ENCODE measurements around the gene VPS41.

Gene VPS41

GRCh38 chr7:38838725-38839385 lies 70.1 kb downstream of the VPS41 start:
- H3K27ac ChIP-seq: no peak overlapping the region
- no peak for TF ChIP-seq ZFX (IDR thresholded peaks at IDR 0.05)
- no peak for TF ChIP-seq CTCF (conservative IDR thresholded peaks at IDR 0.05)

GRCh38 chr7:38834357-38834756 lies 74.6 kb downstream of the VPS41 start:
- H3K27ac ChIP-seq: no peak overlapping the region
- TF ChIP-seq ZFX (IDR thresholded peaks at IDR 0.05) (no peak), CTCF (conservative IDR thresholded peaks at IDR 0.05) (no peak)

GRCh38 chr7:38833329-38833728 lies 75.7 kb downstream of the VPS41 start:
- no peak overlapping the region for H3K27ac ChIP-seq
- TF ChIP-seq CTCF (conservative IDR thresholded peaks at IDR 0.05) (no peak), ZFX (IDR thresholded peaks at IDR 0.05) (no peak)

- TF ChIP-seq ZFX (IDR thresholded peaks at IDR 0.05): no peak
- TF ChIP-seq CTCF (conservative IDR thresholded peaks at IDR 0.05): no peak
- no peak overlapping the region for H3K27ac ChIP-seq
These were observed 77.6 kb downstream of the VPS41 start for GRCh38 chr7:38831259-38831996.

GRCh38 chr7:38830826-38831225 lies 78.2 kb downstream of the VPS41 start:
- TF ChIP-seq CTCF (conservative IDR thresholded peaks at IDR 0.05): no peak
- TF ChIP-seq ZFX (IDR thresholded peaks at IDR 0.05): no peak
- no peak overlapping the region for H3K27ac ChIP-seq

- TF ChIP-seq ZFX (IDR thresholded peaks at IDR 0.05) (no peak), CTCF (conservative IDR thresholded peaks at IDR 0.05) (no peak)
- no peak overlapping the region for H3K27ac ChIP-seq
These were observed 79.4 kb downstream of the VPS41 start for GRCh38 chr7:38829488-38830165.

GRCh38 chr7:38828026-38828425 lies 81.0 kb downstream of the VPS41 start:
- H3K27ac ChIP-seq: no peak overlapping the region
- TF ChIP-seq CTCF (conservative IDR thresholded peaks at IDR 0.05): no peak
- TF ChIP-seq ZFX (IDR thresholded peaks at IDR 0.05): no peak
